ENCODE data around the gene ASCL1. TPM values are rescaled to one million over a fixed set of nuclear protein-coding genes. Genes with fewer than 3 reads are reported as not detected.
A peak's percentile ranks its signal among the peaks of the same experiment; 100 is the strongest.

ASCL1 gene
- total and polyA plus RNA-seq, 2 of the 13 experiments (the other 11 are each of a cell fraction or from before 2014, with no cell fraction given): not detected

DNA sequence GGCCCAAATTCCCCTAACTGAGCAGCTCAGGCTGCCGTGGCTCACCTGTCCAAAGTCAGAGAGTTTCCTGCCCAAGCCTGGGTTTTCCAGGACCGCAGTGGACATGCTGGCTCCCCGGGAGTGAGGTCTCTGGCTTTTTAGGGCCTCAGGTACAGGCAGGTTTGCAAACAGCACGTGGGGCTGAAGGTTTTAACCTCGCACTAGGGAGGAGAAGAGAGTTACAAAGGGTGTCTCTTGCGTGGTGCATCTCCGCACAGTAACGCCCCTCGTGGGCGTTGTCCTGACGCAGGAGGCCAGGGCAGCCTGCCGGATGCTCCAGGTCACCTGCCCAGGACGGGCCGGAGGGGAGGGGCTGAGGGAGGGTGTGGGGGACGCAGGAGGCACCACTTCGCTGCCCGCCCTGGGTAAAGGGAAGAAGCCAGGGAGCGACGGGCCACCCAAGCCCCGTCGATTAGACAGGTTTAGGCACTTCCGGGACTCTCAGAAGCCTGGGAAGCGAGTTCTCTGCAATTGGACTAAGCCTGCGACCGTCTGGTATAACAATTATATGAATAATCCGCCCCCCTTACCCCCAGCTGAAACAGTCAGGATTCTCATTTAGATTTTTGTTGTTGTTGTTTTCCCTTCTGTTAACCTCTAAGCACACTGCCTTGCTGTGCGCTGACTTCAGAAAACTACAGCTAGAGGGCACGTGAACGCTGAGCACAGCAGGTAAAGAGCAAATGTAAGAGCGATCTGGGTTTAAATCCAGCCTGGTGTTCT lies 40.3 kb upstream of the ASCL1 start, which contains the start of gene PAH (continued):
- TF ChIP-seq TFAP4 (IDR thresholded peaks at IDR 0.05; ENCODE audit: borderline replicate concordance, low read depth) (peak; percentile 85; the same call in 1 of the 2 replicates), YY1 (IDR thresholded peaks at IDR 0.05; ENCODE audit: insufficient read depth, insufficient replicate concordance, low read depth, low read length) (no peak), ZBTB39 (CRISPR knock-in tag; IDR thresholded peaks at IDR 0.05) (no peak), ZNF441 (CRISPR knock-in tag; IDR thresholded peaks at IDR 0.05; ENCODE audit: borderline replicate concordance) (no peak; the same call in 1 of the 2 replicates), ZZZ3 (CRISPR knock-in tag; IDR thresholded peaks at IDR 0.05; ENCODE audit: borderline replicate concordance) (no peak), ZNF33B (CRISPR knock-in tag; IDR thresholded peaks at IDR 0.05) (peak; percentile 86), CENPT (CRISPR knock-in tag; IDR thresholded peaks at IDR 0.05; ENCODE audit: low read depth) (no peak), ZKSCAN1 (IDR thresholded peaks at IDR 0.05; ENCODE audit: low read length) (no peak), THAP11 (CRISPR knock-in tag; IDR thresholded peaks at IDR 0.05) (peak; percentile 53; the same call in 1 of the 2 replicates), AGO1 (IDR thresholded peaks at IDR 0.05; ENCODE audit: low read depth, low read length, poor library complexity, severe bottlenecking) (no peak), TEAD2 (CRISPR knock-in tag; IDR thresholded peaks at IDR 0.05) (no peak), RFX3 (CRISPR knock-in tag; IDR thresholded peaks at IDR 0.05) (no peak), ZNF24 (IDR thresholded peaks at IDR 0.05) (no peak), MED8 (CRISPR knock-in tag; IDR thresholded peaks at IDR 0.05; ENCODE audit: insufficient replicate concordance) (peak; percentile 84), ZBTB8A (CRISPR knock-in tag; IDR thresholded peaks at IDR 0.05; ENCODE audit: borderline replicate concordance, low read depth) (no peak), IRX3 (CRISPR knock-in tag; IDR thresholded peaks at IDR 0.05; ENCODE audit: borderline replicate concordance, low read depth) (peak; percentile 69; the same call in 1 of the 2 replicates), PRPF4 (IDR thresholded peaks at IDR 0.05; ENCODE audit: low read depth, low read length, poor library complexity, severe bottlenecking) (no peak), KLF15 (CRISPR knock-in tag; IDR thresholded peaks at IDR 0.05; ENCODE audit: borderline replicate concordance) (0 out of 2 replicates have a peak, but pooled peaks have one; percentile 33), PRDM4 (CRISPR knock-in tag; IDR thresholded peaks at IDR 0.05; ENCODE audit: borderline replicate concordance) (no peak), GATAD2A (CRISPR knock-in tag; IDR thresholded peaks at IDR 0.05) (peak; percentile 73), NONO (IDR thresholded peaks at IDR 0.05) (no peak), NONO (CRISPR knock-in tag; conservative IDR thresholded peaks at IDR 0.05) (peak; percentile 91), ZNF530 (CRISPR knock-in tag; IDR thresholded peaks at IDR 0.05; ENCODE audit: low read depth) (no peak)
- TF ChIP-seq, protein P1, sequence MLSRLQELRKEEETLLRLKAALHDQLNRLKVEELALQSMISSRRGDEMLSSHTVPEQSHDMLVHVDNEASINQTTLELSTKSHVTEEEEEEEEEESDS (CRISPR knock-in tag; IDR thresholded peaks at IDR 0.05; ENCODE audit: borderline replicate concordance): no peak

All from HepG2 (cell line).